HFFc6 (cell line): ENCODE data around the gene NDUFA9. TPM values are rescaled to one million over a fixed set of nuclear protein-coding genes. Genes with fewer than 3 reads are reported as not detected.
A peak's percentile ranks its signal among the peaks of the same experiment; 100 is the strongest.

Experiments
- DNase-seq: peaks from one replicate; pipeline ENCODE4 v3.0.0-alpha.2; 2018
- H3K27ac Mint-ChIP-seq: 2 replicates; pipeline ENCODE4 v1.8.0; 2020; ENCODE audit warnings: mild to moderate bottlenecking, mixed read lengths
- H3K27me3 Mint-ChIP-seq: 2 replicates; pipeline ENCODE4 v1.8.0; 2021; ENCODE audit warnings: mild to moderate bottlenecking, moderate library complexity, mixed read lengths; ENCODE audit not compliant: insufficient read depth
- H3K36me3 Mint-ChIP-seq: 2 replicates; pipeline ENCODE4 v1.8.0; 2021; ENCODE audit warnings: low read depth, mixed read lengths
- H3K4me1 Mint-ChIP-seq: 2 replicates; pipeline ENCODE4 v1.8.0; 2020; ENCODE audit warnings: low read depth, mixed read lengths
- H3K4me3 Mint-ChIP-seq: 2 replicates; pipeline ENCODE4 v1.8.0; 2020; ENCODE audit warnings: mild to moderate bottlenecking, moderate library complexity, mixed read lengths
- H3K9me3 Mint-ChIP-seq: 2 replicates; pipeline ENCODE4 v1.8.0; 2020; ENCODE audit warnings: mild to moderate bottlenecking, mixed read lengths
- long read RNA-seq: library from polyadenylated mRNA; unstranded; transcript quantifications from one replicate; pipeline ENCODE4 v2.0.0, GENCODE V29; 2019
- total RNA-seq, 6 experiments: library from RNA; stranded (reverse); fragmentation: NEBNext Ultra II Directional; extraction: Animal tissue kit (Norgen Biotek cat#: 25700); gene quantifications; 2 replicates in 1 of 6; 3 replicates in 5 of 6; pipeline ENCODE4 v1.2.3, GENCODE V29; 2021
- TF ChIP-seq, protein P1 (sequence below): fragments of 200-600 bp; sonication (generic); IDR thresholded peaks from 2 replicates; pipeline ENCODE4 v1.5.0; 2021; ENCODE audit warnings: antibody characterized with exemption, mild to moderate bottlenecking

The NDUFA9 gene
- 100 to 1,000 TPM in 2 of 6 experiments, 10 to 100 TPM in 4; 91.0 to 112 (median 97.4) TPM for total RNA-seq
- long read RNA-seq, full-length matches to known transcripts, result 110 of 120 reads
- long read RNA-seq, partial matches to known transcripts, result 6 of 120 reads
- long read RNA-seq, other reads (novel, unspliced or antisense), result 4 of 120 reads

DNA sequence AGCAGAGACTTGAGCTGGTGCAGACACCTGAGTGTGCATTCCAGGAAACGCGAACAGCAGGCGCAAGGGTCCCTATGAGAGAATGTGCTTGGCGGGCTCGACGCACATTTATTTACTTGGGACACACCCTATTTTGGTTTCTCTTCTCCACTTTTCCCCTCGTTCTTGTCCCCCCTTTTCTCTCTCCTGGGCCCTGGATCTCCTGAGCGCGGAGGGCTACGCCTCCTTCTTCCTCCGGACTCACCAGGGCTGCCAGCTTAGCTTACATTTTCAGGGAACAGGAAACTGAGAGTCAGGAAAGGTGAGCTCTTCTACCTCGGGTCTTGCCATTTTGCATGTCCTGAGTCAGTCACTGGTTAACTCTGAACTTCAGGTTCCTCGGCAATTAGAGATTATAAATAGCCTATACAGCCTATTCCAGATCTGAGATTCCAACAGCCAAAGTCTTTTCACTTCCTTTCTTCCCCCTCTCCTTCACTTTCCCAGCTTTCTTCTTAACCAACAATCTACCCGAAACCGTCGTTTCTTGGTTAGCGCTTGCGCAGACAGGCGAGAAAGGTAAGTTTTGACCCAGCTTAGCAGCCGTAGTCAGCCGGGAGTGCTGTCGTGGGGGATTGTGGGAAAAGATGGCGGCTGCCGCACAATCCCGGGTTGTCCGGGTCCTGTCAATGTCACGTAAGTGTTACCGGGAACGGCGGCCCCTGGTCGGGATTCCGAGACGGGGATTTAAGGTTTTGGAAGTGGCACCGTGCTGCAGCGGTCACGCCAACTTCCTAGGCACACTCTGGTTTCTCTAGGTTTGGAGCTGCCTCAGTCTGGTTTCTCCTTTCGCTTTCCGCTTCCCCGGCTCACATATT, at the start of gene NDUFA9, which contains the start of gene AKAP3:
NDUFA9 (plus strand) TSS at position 614 of the 857 bp plus-strand sequence; CDS start at position 627, 13 bp downstream.
AKAP3 (minus strand) TSS at position 551 of the 857 bp plus-strand sequence. CDS start 10,855 bp downstream, outside the sequence.
- H3K9me3 Mint-ChIP-seq, result no peaks in the 10 kb centered on the region

DNA sequence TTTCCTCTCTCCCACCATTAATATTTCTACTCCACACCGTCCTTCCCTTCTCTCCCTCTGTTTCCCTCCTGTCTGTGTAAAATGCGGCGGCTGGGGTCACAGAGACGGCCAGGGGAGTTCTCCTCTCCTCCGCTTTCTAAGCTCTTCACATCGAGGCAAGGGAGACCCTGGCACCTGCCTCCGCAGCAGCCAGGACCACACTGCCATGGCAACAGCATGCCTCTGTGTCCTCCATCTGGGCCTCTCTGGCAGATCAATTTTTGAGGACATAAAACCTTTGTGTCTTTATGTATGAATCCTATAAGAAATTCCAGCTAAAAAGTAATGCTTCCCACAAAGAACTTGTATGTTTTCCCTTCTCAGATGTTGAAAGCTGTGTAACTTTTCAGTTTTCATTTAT, 45.5 kb upstream of the NDUFA9 start:
- Mint-ChIP-seq H3K27me3 (peaks cover 24% of the 10 kb centered on the region), H3K27ac (no peak overlapping the region), H3K4me1 (peaks cover 15% of the 10 kb centered on the region), H3K36me3 (no peaks in the 10 kb centered on the region), H3K4me3 (no peak overlapping the region), H3K9me3 (no peaks in the 10 kb centered on the region)
- DNase-seq, result no peak
- TF ChIP-seq, protein P1, sequence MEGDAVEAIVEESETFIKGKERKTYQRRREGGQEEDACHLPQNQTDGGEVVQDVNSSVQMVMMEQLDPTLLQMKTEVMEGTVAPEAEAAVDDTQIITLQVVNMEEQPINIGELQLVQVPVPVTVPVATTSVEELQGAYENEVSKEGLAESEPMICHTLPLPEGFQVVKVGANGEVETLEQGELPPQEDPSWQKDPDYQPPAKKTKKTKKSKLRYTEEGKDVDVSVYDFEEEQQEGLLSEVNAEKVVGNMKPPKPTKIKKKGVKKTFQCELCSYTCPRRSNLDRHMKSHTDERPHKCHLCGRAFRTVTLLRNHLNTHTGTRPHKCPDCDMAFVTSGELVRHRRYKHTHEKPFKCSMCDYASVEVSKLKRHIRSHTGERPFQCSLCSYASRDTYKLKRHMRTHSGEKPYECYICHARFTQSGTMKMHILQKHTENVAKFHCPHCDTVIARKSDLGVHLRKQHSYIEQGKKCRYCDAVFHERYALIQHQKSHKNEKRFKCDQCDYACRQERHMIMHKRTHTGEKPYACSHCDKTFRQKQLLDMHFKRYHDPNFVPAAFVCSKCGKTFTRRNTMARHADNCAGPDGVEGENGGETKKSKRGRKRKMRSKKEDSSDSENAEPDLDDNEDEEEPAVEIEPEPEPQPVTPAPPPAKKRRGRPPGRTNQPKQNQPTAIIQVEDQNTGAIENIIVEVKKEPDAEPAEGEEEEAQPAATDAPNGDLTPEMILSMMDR, result no peak

More for the DNA sequence above, at the start of gene NDUFA9, which contains the start of gene AKAP3:
- peak; percentile 82 for DNase-seq
- H3K27me3 Mint-ChIP-seq, result no peaks in the 10 kb centered on the region
- TF ChIP-seq, protein P1, result no peak
- peaks cover 39% of the 10 kb centered on the region for H3K4me1 Mint-ChIP-seq
- no peaks in the 10 kb centered on the region for H3K36me3 Mint-ChIP-seq
- peak within 1 kb of the TSS; percentile 93 for H3K4me3 Mint-ChIP-seq
- peak within 1 kb of the TSS; percentile 85 for H3K27ac Mint-ChIP-seq

DNA sequence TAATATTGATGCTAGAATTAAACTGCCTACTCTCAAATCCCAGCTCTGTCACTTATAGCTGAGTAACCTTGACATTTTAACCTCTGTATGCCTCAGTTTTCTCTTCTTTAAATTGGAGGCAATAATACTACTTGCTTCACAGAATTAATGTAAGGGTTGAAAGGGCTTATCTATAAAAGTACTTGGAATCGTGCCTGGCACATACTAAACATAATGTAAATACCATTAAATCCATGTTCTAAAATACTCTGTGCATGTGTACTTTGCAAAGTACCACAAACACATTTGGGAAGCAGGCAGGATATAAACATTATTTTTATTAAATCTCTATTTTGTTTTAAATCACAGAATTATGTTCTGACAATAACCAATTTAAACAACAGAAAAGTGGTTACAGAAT, 45.0 kb upstream of the NDUFA9 start:
- Mint-ChIP-seq H3K27me3 (peaks cover 24% of the 10 kb centered on the region), H3K36me3 (no peaks in the 10 kb centered on the region), H3K4me3 (no peak overlapping the region), H3K27ac (no peak overlapping the region), H3K9me3 (no peaks in the 10 kb centered on the region), H3K4me1 (peaks cover 15% of the 10 kb centered on the region)
- TF ChIP-seq, protein P1, result no peak
- DNase-seq, result no peak

DNA sequence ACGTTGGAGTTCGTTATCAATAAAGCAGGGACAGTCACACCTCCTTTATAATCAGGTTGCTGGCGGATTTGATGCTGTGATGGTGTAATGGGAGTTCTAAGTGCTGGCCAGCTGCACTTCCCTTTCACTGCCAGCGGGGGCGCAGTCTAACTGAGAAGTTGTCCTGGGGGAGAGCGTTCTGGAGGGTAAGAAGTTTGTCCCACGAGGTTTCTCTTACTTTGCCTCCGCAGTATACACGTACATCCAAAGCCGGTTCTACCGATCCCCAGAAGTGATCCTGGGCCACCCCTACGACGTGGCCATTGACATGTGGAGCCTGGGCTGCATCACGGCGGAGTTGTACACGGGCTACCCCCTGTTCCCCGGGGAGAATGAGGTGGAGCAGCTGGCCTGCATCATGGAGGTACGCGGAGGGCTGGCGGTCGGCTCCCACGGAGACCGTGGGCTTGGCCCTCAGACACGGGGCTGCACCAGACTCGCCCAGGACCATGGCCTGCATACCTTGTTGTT, 44.2 kb upstream of the NDUFA9 start:
- peak; percentile 83 for DNase-seq
- no peaks in the 10 kb centered on the region for H3K36me3 Mint-ChIP-seq
- TF ChIP-seq, protein P1, result peak; percentile 99
- H3K27me3 Mint-ChIP-seq, result peaks cover 24% of the 10 kb centered on the region
- H3K4me3 Mint-ChIP-seq, result peak overlapping the region; percentile 95
- no peaks in the 10 kb centered on the region for H3K9me3 Mint-ChIP-seq
- H3K4me1 Mint-ChIP-seq, result peaks cover 15% of the 10 kb centered on the region
- peak overlapping the region; percentile 84 for H3K27ac Mint-ChIP-seq

DNA sequence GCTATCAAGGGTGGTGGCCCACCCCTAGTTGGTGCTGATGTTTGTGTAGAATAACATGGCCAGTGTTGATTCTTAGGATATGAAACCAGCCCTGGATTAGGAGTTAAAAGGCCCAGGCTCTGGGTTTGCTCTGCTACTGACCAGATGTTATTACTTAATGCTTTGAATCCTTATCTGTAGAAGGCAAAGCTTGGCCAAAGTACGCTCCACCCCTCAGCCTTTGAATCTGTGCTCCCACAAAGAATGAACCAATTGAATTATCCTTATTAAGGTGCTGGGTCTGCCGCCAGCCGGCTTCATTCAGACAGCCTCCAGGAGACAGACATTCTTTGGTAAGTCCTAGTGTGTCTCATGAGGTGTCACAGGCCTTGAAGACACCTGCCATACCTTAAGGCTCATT, 41.9 kb upstream of the NDUFA9 start:
- H3K9me3 Mint-ChIP-seq, result no peaks in the 10 kb centered on the region
- H3K36me3 Mint-ChIP-seq, result no peaks in the 10 kb centered on the region
- TF ChIP-seq, protein P1, result no peak
- DNase-seq, result no peak
- peaks cover 15% of the 10 kb centered on the region for H3K4me1 Mint-ChIP-seq
- H3K27ac Mint-ChIP-seq, result no peak overlapping the region
- H3K4me3 Mint-ChIP-seq, result no peak overlapping the region
- peaks cover 14% of the 10 kb centered on the region for H3K27me3 Mint-ChIP-seq
